GM12891 (cell line): ENCODE results near the gene HSD3B7.

ENCODE experiments used
- DNase-seq: peaks from one replicate; pipeline ENCODE4 v3.0.0; 2011; ENCODE audit warnings: low spot score; ENCODE audit not compliant: insufficient read length
- FAIRE-seq: peaks from 2 replicates; lab custom pipeline; 2011; peaks lifted over from hg19 to GRCh38; lab: Jason Lieb, UNC
- PAX5 ChIP-seq: IDR thresholded peaks from 2 replicates; pipeline ENCODE4 v1.6.1; 2011; ENCODE audit warnings: low read length, moderate library complexity, mild to moderate bottlenecking; ENCODE audit not compliant: insufficient read depth, severe bottlenecking
- POLR2A ChIP-seq: IDR thresholded peaks from 2 replicates; pipeline ENCODE4 v1.6.1; 2011; ENCODE audit warnings: low read depth, low read length, control low read depth
- POLR2AphosphoS5 ChIP-seq: IDR thresholded peaks from 2 replicates; pipeline ENCODE4 v1.6.1; 2011; ENCODE audit warnings: low read depth, low read length, control low read depth
- POU2F2 ChIP-seq: IDR thresholded peaks from 2 replicates; pipeline ENCODE4 v1.6.1; 2011; ENCODE audit warnings: low read depth, mild to moderate bottlenecking, control low read depth, low read length, moderate library complexity
- SPI1 ChIP-seq: IDR thresholded peaks from 2 replicates; pipeline ENCODE4 v1.6.1; 2011; ENCODE audit warnings: low read depth, low read length, control low read depth
- TAF1 ChIP-seq: IDR thresholded peaks from 2 replicates; pipeline ENCODE4 v1.6.1; 2011; ENCODE audit warnings: low read depth, low read length, control low read depth

HSD3B7 gene

GRCh38 chr16:30997725-30998711, 13.0 kb downstream of the HSD3B7 start:
- FAIRE-seq, result no peak
- no peak for DNase-seq
- TF ChIP-seq POLR2AphosphoS5 (no peak), TAF1 (no peak), SPI1 (no peak), POU2F2 (no peak), POLR2A (no peak), PAX5 (no peak)

GRCh38 chr16:30998852-30999761, 14.1 kb downstream of the HSD3B7 start:
- FAIRE-seq, result no peak
- TF ChIP-seq SPI1 (no peak), TAF1 (no peak), POLR2A (no peak), PAX5 (no peak), POLR2AphosphoS5 (no peak), POU2F2 (no peak)
- no peak for DNase-seq

- FAIRE-seq (no peak), DNase-seq (no peak)
- TF ChIP-seq SPI1 (no peak), PAX5 (no peak), TAF1 (no peak), POU2F2 (no peak), POLR2A (no peak), POLR2AphosphoS5 (no peak)
Observed at GRCh38 chr16:31000671-31001382, 15.8 kb downstream of the HSD3B7 start.

- FAIRE-seq (no peak), DNase-seq (no peak)
- TF ChIP-seq PAX5, result no peak
Observed at GRCh38 chr16:31001507-31002249, 16.7 kb downstream of the HSD3B7 start.

GRCh38 chr16:31002250-31002700, 17.3 kb downstream of the HSD3B7 start:
- no peak for FAIRE-seq
- DNase-seq, result no peak
- TF ChIP-seq POU2F2, result no peak
- no peak for TF ChIP-seq PAX5
- no peak for TF ChIP-seq POLR2A
- TF ChIP-seq TAF1, result no peak
- no peak for TF ChIP-seq POLR2AphosphoS5
- no peak for TF ChIP-seq SPI1

DNA sequence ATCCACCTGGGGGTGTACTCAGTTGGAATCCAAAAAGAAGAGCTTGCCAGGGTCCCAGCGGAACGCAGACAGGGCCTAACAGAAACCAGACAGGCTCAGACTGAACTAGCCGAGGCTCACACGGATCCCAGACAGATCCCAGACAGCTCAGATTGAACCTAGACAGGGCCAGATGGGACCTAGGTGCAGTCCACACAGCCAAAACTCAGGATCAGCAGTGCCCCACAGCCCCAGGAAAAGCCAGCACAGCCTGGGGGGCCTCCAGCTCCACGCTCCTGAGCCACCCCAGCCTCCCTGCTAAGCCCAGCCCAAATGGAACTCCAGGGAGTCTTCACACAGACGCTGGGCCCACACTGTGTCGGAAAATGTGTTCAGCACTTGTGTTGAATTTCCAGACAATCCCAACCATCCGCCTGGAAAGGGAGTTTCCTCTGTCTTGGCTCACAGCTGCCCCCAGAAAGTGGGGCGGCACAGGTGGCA, 17.9 kb downstream of the HSD3B7 start:
- TF ChIP-seq TAF1 (no peak), POLR2AphosphoS5 (no peak)
- DNase-seq, result no peak

GRCh38 chr16:31003744-31004143, 18.7 kb downstream of the HSD3B7 start:
- no peak for TF ChIP-seq SPI1
- no peak for TF ChIP-seq POU2F2
- no peak for TF ChIP-seq POLR2AphosphoS5
- no peak for TF ChIP-seq PAX5
- no peak for TF ChIP-seq POLR2A
- TF ChIP-seq TAF1, result no peak
- FAIRE-seq, result no peak
- DNase-seq, result no peak

More for the DNA sequence above, 17.9 kb downstream of the HSD3B7 start:
- no peak for FAIRE-seq

- DNase-seq (no peak), FAIRE-seq (no peak)
- TF ChIP-seq SPI1 (no peak), POLR2AphosphoS5 (no peak), TAF1 (no peak), PAX5 (no peak), POLR2A (no peak)
Observed at GRCh38 chr16:31004658-31005057, 19.7 kb downstream of the HSD3B7 start.
